SK-N-MC (cell line): ENCODE results near the gene TMEM170A.

Experiments
- EZH2 ChIP-seq: fragments of 200-600 bp; sonication (generic); IDR thresholded peaks from one replicate; pipeline ENCODE4 v1.6.1; 2017; ENCODE audit warnings: antibody characterized with exemption
- FOXP2 ChIP-seq: optimal IDR thresholded peaks from 2 replicates; pipeline ENCODE3; 2011; ENCODE audit warnings: mild to moderate bottlenecking, moderate library complexity; ENCODE audit not compliant: insufficient read depth; ENCODE audit errors: extremely low read length, control extremely low read depth
- POLR2AphosphoS5 ChIP-seq: IDR thresholded peaks from 2 replicates; pipeline ENCODE4 v1.6.1; 2012; ENCODE audit warnings: mild to moderate bottlenecking, low read depth, low read length, borderline replicate concordance

GRCh38 chr16:75416904-75417565 is 47.5 kb downstream of the TMEM170A start:
- TF ChIP-seq POLR2AphosphoS5 (no peak), EZH2 (no peak), FOXP2 (no peak)
